ENCODE data around the gene PPIL1. TPM values are rescaled to one million over a fixed set of nuclear protein-coding genes. Genes with fewer than 3 reads are reported as not detected.
A peak's percentile ranks its signal among the peaks of the same experiment; 100 is the strongest.

The PPIL1 gene
- total RNA-seq, 2 donors from 2014 or later: 41.1 to 53.7 TPM

GRCh38 chr6:36888115-36888643, 13.6 kb upstream of the PPIL1 start:
- Histone ChIP-seq H3K27me3 (no peaks in the 10 kb centered on the region), H3K27ac (no peak overlapping the region), H3K4me3 (no peak overlapping the region), H3K36me3 (no peaks in the 10 kb centered on the region), H3K4me1 (peaks cover 0 to 28% of the 10 kb centered on the region in 2 donors), H3K9me3 (no peaks in the 10 kb centered on the region)
- TF ChIP-seq, protein P1, sequence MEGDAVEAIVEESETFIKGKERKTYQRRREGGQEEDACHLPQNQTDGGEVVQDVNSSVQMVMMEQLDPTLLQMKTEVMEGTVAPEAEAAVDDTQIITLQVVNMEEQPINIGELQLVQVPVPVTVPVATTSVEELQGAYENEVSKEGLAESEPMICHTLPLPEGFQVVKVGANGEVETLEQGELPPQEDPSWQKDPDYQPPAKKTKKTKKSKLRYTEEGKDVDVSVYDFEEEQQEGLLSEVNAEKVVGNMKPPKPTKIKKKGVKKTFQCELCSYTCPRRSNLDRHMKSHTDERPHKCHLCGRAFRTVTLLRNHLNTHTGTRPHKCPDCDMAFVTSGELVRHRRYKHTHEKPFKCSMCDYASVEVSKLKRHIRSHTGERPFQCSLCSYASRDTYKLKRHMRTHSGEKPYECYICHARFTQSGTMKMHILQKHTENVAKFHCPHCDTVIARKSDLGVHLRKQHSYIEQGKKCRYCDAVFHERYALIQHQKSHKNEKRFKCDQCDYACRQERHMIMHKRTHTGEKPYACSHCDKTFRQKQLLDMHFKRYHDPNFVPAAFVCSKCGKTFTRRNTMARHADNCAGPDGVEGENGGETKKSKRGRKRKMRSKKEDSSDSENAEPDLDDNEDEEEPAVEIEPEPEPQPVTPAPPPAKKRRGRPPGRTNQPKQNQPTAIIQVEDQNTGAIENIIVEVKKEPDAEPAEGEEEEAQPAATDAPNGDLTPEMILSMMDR (IDR thresholded peaks at IDR 0.05): no peak
- no peak for DNase-seq (ENCODE audit: low spot score)

DNA sequence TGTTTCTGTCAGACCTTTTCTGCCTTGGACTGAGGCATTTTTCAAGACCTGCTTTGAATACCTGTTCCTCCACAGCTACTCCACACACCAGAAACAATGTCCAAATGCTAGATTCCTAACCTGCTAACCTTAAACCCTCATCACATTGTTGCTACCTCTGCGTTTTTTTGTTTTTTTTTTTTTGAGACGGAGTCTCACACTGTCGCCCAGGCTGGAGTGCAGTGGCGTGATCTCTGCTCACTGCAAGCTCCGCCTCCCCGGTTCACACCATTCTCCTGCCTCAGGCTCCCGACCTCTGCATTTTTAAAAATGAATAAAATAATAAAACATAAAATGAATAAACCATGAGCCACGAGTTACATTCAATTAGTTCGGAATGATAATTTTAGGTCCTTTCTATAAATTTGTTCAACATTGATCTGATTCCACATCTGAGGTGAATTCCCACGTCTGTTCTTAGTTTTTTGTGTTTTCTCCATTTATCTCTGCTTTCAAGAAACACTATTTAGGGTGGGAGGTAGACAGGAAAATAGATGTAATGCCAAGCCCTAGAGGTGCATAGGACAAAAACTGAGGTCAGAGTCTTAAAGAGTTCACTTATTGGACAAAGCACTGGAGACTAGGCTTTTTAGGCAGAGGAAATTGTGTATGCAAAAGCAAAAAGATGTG, 12.5 kb upstream of the PPIL1 start:
- Histone ChIP-seq H3K4me3 (no peak overlapping the region), H3K27ac (peak overlapping the region in 1 of 2 donors; percentile 87), H3K4me1 (peaks cover 0 to 28% of the 10 kb centered on the region in 2 donors), H3K36me3 (no peaks in the 10 kb centered on the region), H3K9me3 (no peaks in the 10 kb centered on the region), H3K27me3 (no peaks in the 10 kb centered on the region)
- TF ChIP-seq, protein P1 (IDR thresholded peaks at IDR 0.05): no peak
- DNase-seq (ENCODE audit: low spot score): no peak

- no peaks in the 10 kb centered on the region for H3K9me3 ChIP-seq
- peak within 1 kb of the TSS; percentile 87 to 92 for H3K27ac ChIP-seq
- no peaks in the 10 kb centered on the region for H3K36me3 ChIP-seq
- peak; percentile 99 for DNase-seq (ENCODE audit: low spot score)
- TF ChIP-seq, protein P1 (IDR thresholded peaks at IDR 0.05): peak; percentile 72 to 91
- H3K4me1 ChIP-seq: peaks cover 0 to 28% of the 10 kb centered on the region in 2 donors
- no peaks in the 10 kb centered on the region for H3K27me3 ChIP-seq
- peak within 1 kb of the TSS; percentile 71 to 81 for H3K4me3 ChIP-seq
Measured at GRCh38 chr6:36885461-36886401, 11.1 kb upstream of the PPIL1 start, which contains the start of gene C6orf89. TSS of gene C6orf89 (plus strand) at chr6:36885952. CDS start at chr6:36899445, 13,493 bp downstream.

GRCh38 chr6:36884610-36885009, 10.0 kb upstream of the PPIL1 start:
- no peaks in the 10 kb centered on the region for H3K27me3 ChIP-seq
- H3K27ac ChIP-seq: peak overlapping the region in 1 of 2 donors; percentile 92
- H3K36me3 ChIP-seq: no peaks in the 10 kb centered on the region
- DNase-seq (ENCODE audit: low spot score): no peak
- TF ChIP-seq, protein P1 (IDR thresholded peaks at IDR 0.05): no peak
- H3K9me3 ChIP-seq: no peaks in the 10 kb centered on the region
- H3K4me3 ChIP-seq: no peak overlapping the region
- peaks cover 0 to 28% of the 10 kb centered on the region in 2 donors for H3K4me1 ChIP-seq

GRCh38 chr6:36875250-36875633, 639 bp upstream of the PPIL1 start:
- no peaks in the 10 kb centered on the region for H3K36me3 ChIP-seq
- H3K4me1 ChIP-seq: peaks cover 0 to 29% of the 10 kb centered on the region in 2 donors
- no peaks in the 10 kb centered on the region for H3K27me3 ChIP-seq
- no peak for DNase-seq (ENCODE audit: low spot score)
- TF ChIP-seq, protein P1 (IDR thresholded peaks at IDR 0.05): no peak
- H3K27ac ChIP-seq: peak overlapping the region; percentile 86 to 87
- no peaks in the 10 kb centered on the region for H3K9me3 ChIP-seq
- H3K4me3 ChIP-seq: peak overlapping the region; percentile 64 to 96

All from right atrium auricular region (tissue), 2 donors.